ENCODE data around the gene FAM83C.

The FAM83C gene

GRCh38 chr20:35286899-35287508 is 5.2 kb downstream of the FAM83C start:
- Histone ChIP-seq H3K9ac (ENCODE audit: low read length) (no peak overlapping the region), H2AFZ (ENCODE audit: low read length) (no peak overlapping the region)

DNA sequence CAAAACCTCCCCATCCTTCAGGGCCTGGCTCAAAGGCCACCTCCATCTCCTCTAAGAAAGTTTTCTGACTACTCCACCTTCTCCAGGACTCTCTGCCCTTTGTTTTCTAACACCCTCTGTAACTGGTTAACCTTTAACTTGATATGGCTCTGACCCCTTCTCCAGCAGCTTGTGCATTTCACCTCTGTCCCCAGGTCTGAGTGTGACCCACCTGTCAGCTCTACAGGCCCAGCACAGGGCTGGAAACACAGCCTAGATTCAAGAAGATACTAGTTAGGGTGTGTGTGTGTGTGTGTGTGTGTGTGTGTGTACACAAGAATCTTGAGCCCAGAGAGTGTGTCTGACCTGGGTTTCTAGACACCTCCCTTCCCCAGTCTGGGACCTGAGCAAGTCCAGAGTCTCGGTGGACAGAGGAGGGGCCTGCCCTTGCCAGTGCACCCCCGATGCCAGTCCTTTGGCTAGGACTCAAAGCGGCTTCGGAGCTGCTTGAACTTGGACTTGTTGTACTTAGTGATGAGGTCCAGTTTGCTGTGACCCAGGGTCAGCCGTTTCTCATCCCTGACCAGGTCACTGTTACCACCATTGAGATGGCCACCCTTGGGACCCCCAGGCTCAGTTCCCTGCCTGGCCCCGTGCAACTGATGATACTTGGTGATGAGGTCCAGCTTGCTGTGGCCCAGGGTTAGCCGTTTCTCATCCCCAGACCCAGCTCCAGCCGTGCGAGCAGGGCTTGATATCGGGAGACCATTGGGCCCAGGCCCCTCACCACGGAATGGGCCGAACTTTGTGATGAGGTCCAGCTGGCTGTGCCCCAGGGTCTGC is 5.9 kb downstream of the FAM83C start:
- Histone ChIP-seq H3K9me3 (replicated peaks; ENCODE audit: insufficient read depth, low read length) (no peaks in the 10 kb centered on the region), H2AFZ (ENCODE audit: low read length) (no peak overlapping the region), H3K79me2 (ENCODE audit: low read length) (peaks cover 28% of the 10 kb centered on the region), H3K4me2 (ENCODE audit: low read depth, low read length) (no peak overlapping the region), H3K4me1 (ENCODE audit: low read length) (peaks cover 5% of the 10 kb centered on the region; the same call in 1 of the 2 replicates), H3K36me3 (replicated peaks; ENCODE audit: insufficient read depth, low read length) (no peaks in the 10 kb centered on the region), H3K9me2 (replicated peaks; ENCODE audit: insufficient read depth, low read length) (no peaks in the 10 kb centered on the region), H3K27ac (ENCODE audit: low read length) (no peak overlapping the region), H3K27me3 (replicated peaks; ENCODE audit: insufficient read depth, low read length) (peaks cover 19% of the 10 kb centered on the region), H3F3A (ENCODE audit: insufficient read depth, low read length) (no peaks in the 10 kb centered on the region), H4K20me1 (ENCODE audit: insufficient read depth, low read length) (no peaks in the 10 kb centered on the region), H3K4me3 (ENCODE audit: low read length) (no peak overlapping the region), H3K9ac (ENCODE audit: low read length) (no peak overlapping the region)
- DNase-seq, result no peak
- TF ChIP-seq, protein P1, sequence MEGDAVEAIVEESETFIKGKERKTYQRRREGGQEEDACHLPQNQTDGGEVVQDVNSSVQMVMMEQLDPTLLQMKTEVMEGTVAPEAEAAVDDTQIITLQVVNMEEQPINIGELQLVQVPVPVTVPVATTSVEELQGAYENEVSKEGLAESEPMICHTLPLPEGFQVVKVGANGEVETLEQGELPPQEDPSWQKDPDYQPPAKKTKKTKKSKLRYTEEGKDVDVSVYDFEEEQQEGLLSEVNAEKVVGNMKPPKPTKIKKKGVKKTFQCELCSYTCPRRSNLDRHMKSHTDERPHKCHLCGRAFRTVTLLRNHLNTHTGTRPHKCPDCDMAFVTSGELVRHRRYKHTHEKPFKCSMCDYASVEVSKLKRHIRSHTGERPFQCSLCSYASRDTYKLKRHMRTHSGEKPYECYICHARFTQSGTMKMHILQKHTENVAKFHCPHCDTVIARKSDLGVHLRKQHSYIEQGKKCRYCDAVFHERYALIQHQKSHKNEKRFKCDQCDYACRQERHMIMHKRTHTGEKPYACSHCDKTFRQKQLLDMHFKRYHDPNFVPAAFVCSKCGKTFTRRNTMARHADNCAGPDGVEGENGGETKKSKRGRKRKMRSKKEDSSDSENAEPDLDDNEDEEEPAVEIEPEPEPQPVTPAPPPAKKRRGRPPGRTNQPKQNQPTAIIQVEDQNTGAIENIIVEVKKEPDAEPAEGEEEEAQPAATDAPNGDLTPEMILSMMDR (IDR thresholded peaks at IDR 0.05; ENCODE audit: low read length), result no peak
- TF ChIP-seq EZH2phosphoT487 (IDR thresholded peaks at IDR 0.05; ENCODE audit: low read length) (no peak), EZH2 (optimal IDR thresholded peaks at IDR 0.05; ENCODE audit: low read depth, low read length) (no peak)

More at GRCh38 chr20:35286899-35287508, 5.2 kb downstream of the FAM83C start:
- H3F3A ChIP-seq (ENCODE audit: insufficient read depth, low read length), result no peaks in the 10 kb centered on the region
- no peaks in the 10 kb centered on the region for H3K36me3 ChIP-seq (replicated peaks; ENCODE audit: insufficient read depth, low read length)
- H4K20me1 ChIP-seq (ENCODE audit: insufficient read depth, low read length), result no peaks in the 10 kb centered on the region
- DNase-seq, result no peak
- no peaks in the 10 kb centered on the region for H3K9me3 ChIP-seq (replicated peaks; ENCODE audit: insufficient read depth, low read length)
- H3K4me1 ChIP-seq (ENCODE audit: low read length), result peaks cover 5% of the 10 kb centered on the region; the same call in 1 of the 2 replicates
- H3K4me2 ChIP-seq (ENCODE audit: low read depth, low read length), result no peak overlapping the region
- H3K79me2 ChIP-seq (ENCODE audit: low read length), result peaks cover 25% of the 10 kb centered on the region
- H3K27me3 ChIP-seq (replicated peaks; ENCODE audit: insufficient read depth, low read length), result peaks cover 24% of the 10 kb centered on the region
- no peaks in the 10 kb centered on the region for H3K9me2 ChIP-seq (replicated peaks; ENCODE audit: insufficient read depth, low read length)
- no peak overlapping the region for H3K27ac ChIP-seq (ENCODE audit: low read length)
- H3K4me3 ChIP-seq (ENCODE audit: low read length), result no peak overlapping the region
- TF ChIP-seq, protein P1 (IDR thresholded peaks at IDR 0.05; ENCODE audit: low read length), result no peak
- TF ChIP-seq EZH2 (optimal IDR thresholded peaks at IDR 0.05; ENCODE audit: low read depth, low read length) (no peak), EZH2phosphoT487 (IDR thresholded peaks at IDR 0.05; ENCODE audit: low read length) (no peak)

DNA sequence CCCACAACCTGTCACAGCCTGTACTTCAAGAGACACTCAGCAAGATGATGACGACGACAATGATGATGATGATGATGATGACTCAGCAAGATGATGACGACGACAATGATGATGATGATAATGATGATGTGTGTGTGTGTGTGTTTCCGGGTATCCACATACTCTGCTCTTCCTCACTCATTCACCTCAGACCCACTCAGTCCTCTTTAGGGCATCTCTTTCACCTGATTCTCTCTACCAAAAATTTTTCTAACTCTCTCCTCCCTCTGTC is 6.5 kb downstream of the FAM83C start:
- peaks cover 14% of the 10 kb centered on the region for H3K27me3 ChIP-seq (replicated peaks; ENCODE audit: insufficient read depth, low read length)
- TF ChIP-seq EZH2phosphoT487 (IDR thresholded peaks at IDR 0.05; ENCODE audit: low read length), result no peak
- TF ChIP-seq, protein P1 (IDR thresholded peaks at IDR 0.05; ENCODE audit: low read length), result no peak
- no peak for TF ChIP-seq EZH2 (optimal IDR thresholded peaks at IDR 0.05; ENCODE audit: low read depth, low read length)
- no peaks in the 10 kb centered on the region for H3K9me3 ChIP-seq (replicated peaks; ENCODE audit: insufficient read depth, low read length)
- H3F3A ChIP-seq (ENCODE audit: insufficient read depth, low read length), result no peaks in the 10 kb centered on the region
- no peaks in the 10 kb centered on the region for H4K20me1 ChIP-seq (ENCODE audit: insufficient read depth, low read length)
- peaks cover 5% of the 10 kb centered on the region; the same call in 1 of the 2 replicates for H3K4me1 ChIP-seq (ENCODE audit: low read length)
- H3K27ac ChIP-seq (ENCODE audit: low read length), result no peak overlapping the region
- peaks cover 29% of the 10 kb centered on the region for H3K79me2 ChIP-seq (ENCODE audit: low read length)
- no peaks in the 10 kb centered on the region for H3K9me2 ChIP-seq (replicated peaks; ENCODE audit: insufficient read depth, low read length)
- H2AFZ ChIP-seq (ENCODE audit: low read length), result no peak overlapping the region; the same call in 1 of the 2 replicates
- no peak overlapping the region for H3K9ac ChIP-seq (ENCODE audit: low read length)
- H3K4me2 ChIP-seq (ENCODE audit: low read depth, low read length), result no peak overlapping the region
- H3K36me3 ChIP-seq (replicated peaks; ENCODE audit: insufficient read depth, low read length), result no peaks in the 10 kb centered on the region
- no peak overlapping the region for H3K4me3 ChIP-seq (ENCODE audit: low read length)
- DNase-seq, result no peak

Measured in MM.1S (cell line).